ENCODE measurements around the gene MXRA5. TPM values are rescaled to one million over a fixed set of nuclear protein-coding genes. Genes with fewer than 3 reads are reported as not detected.
"Not testable (repeated sequence)": the region's sequence is repeated elsewhere in the genome, so short reads cannot be mapped to it uniquely, and the experiment has no call there.

MXRA5 gene
- total and polyA plus RNA-seq, 2 donors from 2014 or later, result 4.4 to 12.2 TPM

- no peaks in the 10 kb centered on the region for H3K9me3 ChIP-seq (ENCODE audit: control insufficient read depth in 2 of 3, insufficient read depth in 1 of 3, low read length in 3 of 3)
- intact Hi-C loops (cut with DNase I), result no loop called here
- H3K27ac ChIP-seq (ENCODE audit: low read depth in 2 of 2, low read length in 2 of 2), result no peak overlapping the region
- no peaks in the 10 kb centered on the region for H3K4me1 ChIP-seq (ENCODE audit: control insufficient read depth in 2 of 3, insufficient read depth in 2 of 3, low read depth in 1 of 3, low read length in 3 of 3)
- TF ChIP-seq CTCF (IDR thresholded peaks at IDR 0.05; ENCODE audit: borderline replicate concordance, extremely low read depth, insufficient read depth), result no peak
- no peak for FAIRE-seq
- no peak for DNase-seq
- no peaks in the 10 kb centered on the region for H3K27me3 ChIP-seq (ENCODE audit: control insufficient read depth, insufficient read depth, low read length)
- no peak overlapping the region for H3K9ac ChIP-seq (ENCODE audit: low read length in 3 of 3)
- H3K4me3 ChIP-seq (ENCODE audit: low read length in 3 of 3), result no peak overlapping the region
- H3K36me3 ChIP-seq (ENCODE audit: control insufficient read depth in 2 of 3, insufficient read depth in 3 of 3, low read length in 3 of 3), result no peaks in the 10 kb centered on the region
Observed at GRCh38 chrX:3293251-3293650, 53.2 kb downstream of the MXRA5 start.

GRCh38 chrX:3290561-3290960 lies 55.9 kb downstream of the MXRA5 start:
- intact Hi-C loops (cut with DNase I), result no loop called here
- H3K27me3 ChIP-seq (ENCODE audit: control insufficient read depth, insufficient read depth, low read length), result no peaks in the 10 kb centered on the region
- H3K9me3 ChIP-seq (ENCODE audit: control insufficient read depth in 2 of 3, insufficient read depth in 1 of 3, low read length in 3 of 3), result no peaks in the 10 kb centered on the region
- H3K4me1 ChIP-seq (ENCODE audit: control insufficient read depth in 2 of 3, insufficient read depth in 2 of 3, low read depth in 1 of 3, low read length in 3 of 3), result no peaks in the 10 kb centered on the region
- no peak overlapping the region for H3K9ac ChIP-seq (ENCODE audit: low read length in 3 of 3)
- no peak overlapping the region for H3K4me3 ChIP-seq (ENCODE audit: low read length in 3 of 3)
- DNase-seq (no peak), FAIRE-seq (no peak)
- H3K27ac ChIP-seq (ENCODE audit: low read depth in 2 of 2, low read length in 2 of 2), result no peak overlapping the region
- no peak for TF ChIP-seq CTCF (IDR thresholded peaks at IDR 0.05; ENCODE audit: borderline replicate concordance, extremely low read depth, insufficient read depth)
- no peaks in the 10 kb centered on the region for H3K36me3 ChIP-seq (ENCODE audit: control insufficient read depth in 2 of 3, insufficient read depth in 3 of 3, low read length in 3 of 3)

GRCh38 chrX:3286196-3286945 lies 60.1 kb downstream of the MXRA5 start:
- no peak overlapping the region for H3K27ac ChIP-seq (ENCODE audit: low read depth in 2 of 2, low read length in 2 of 2)
- FAIRE-seq, result no peak
- H3K9ac ChIP-seq (ENCODE audit: low read length in 3 of 3), result no peak overlapping the region
- no peaks in the 10 kb centered on the region for H3K9me3 ChIP-seq (ENCODE audit: control insufficient read depth in 2 of 3, insufficient read depth in 1 of 3, low read length in 3 of 3)
- no peaks in the 10 kb centered on the region for H3K36me3 ChIP-seq (ENCODE audit: control insufficient read depth in 2 of 3, insufficient read depth in 3 of 3, low read length in 3 of 3)
- intact Hi-C loops (cut with DNase I), result no loop called here
- no peak overlapping the region for H3K4me3 ChIP-seq (ENCODE audit: low read length in 3 of 3)
- DNase-seq, result no peak
- H3K27me3 ChIP-seq (ENCODE audit: control insufficient read depth, insufficient read depth, low read length), result no peaks in the 10 kb centered on the region
- no peaks in the 10 kb centered on the region for H3K4me1 ChIP-seq (ENCODE audit: control insufficient read depth in 2 of 3, insufficient read depth in 2 of 3, low read depth in 1 of 3, low read length in 3 of 3)
- TF ChIP-seq CTCF (IDR thresholded peaks at IDR 0.05; ENCODE audit: borderline replicate concordance, extremely low read depth, insufficient read depth), result no peak

- no peak overlapping the region for H3K4me3 ChIP-seq (ENCODE audit: low read length in 3 of 3)
- no peak overlapping the region for H3K9ac ChIP-seq (ENCODE audit: low read length in 3 of 3)
- H3K36me3 ChIP-seq (ENCODE audit: control insufficient read depth in 2 of 3, insufficient read depth in 3 of 3, low read length in 3 of 3), result no peaks in the 10 kb centered on the region
- no peaks in the 10 kb centered on the region for H3K9me3 ChIP-seq (ENCODE audit: control insufficient read depth in 2 of 3, insufficient read depth in 1 of 3, low read length in 3 of 3)
- H3K27ac ChIP-seq (ENCODE audit: low read depth in 2 of 2, low read length in 2 of 2), result no peak overlapping the region
- intact Hi-C loops (cut with DNase I), result no loop called here
- no peak for TF ChIP-seq CTCF (IDR thresholded peaks at IDR 0.05; ENCODE audit: borderline replicate concordance, extremely low read depth, insufficient read depth)
- H3K4me1 ChIP-seq (ENCODE audit: control insufficient read depth in 2 of 3, insufficient read depth in 2 of 3, low read depth in 1 of 3, low read length in 3 of 3), result no peaks in the 10 kb centered on the region
- FAIRE-seq (no peak), DNase-seq (no peak)
- H3K27me3 ChIP-seq (ENCODE audit: control insufficient read depth, insufficient read depth, low read length), result no peaks in the 10 kb centered on the region
Observed at GRCh38 chrX:3280706-3281105, 65.7 kb downstream of the MXRA5 start.

- H3K36me3 ChIP-seq (ENCODE audit: control insufficient read depth in 2 of 3, insufficient read depth in 3 of 3, low read length in 3 of 3); H3K4me3 ChIP-seq (ENCODE audit: low read length in 3 of 3); DNase-seq; intact Hi-C loops (cut with DNase I); H3K27me3 ChIP-seq (ENCODE audit: control insufficient read depth, insufficient read depth, low read length); H3K27ac ChIP-seq (ENCODE audit: low read depth in 2 of 2, low read length in 2 of 2); H3K4me1 ChIP-seq (ENCODE audit: control insufficient read depth in 2 of 3, insufficient read depth in 2 of 3, low read depth in 1 of 3, low read length in 3 of 3); FAIRE-seq; H3K9ac ChIP-seq (ENCODE audit: low read length in 3 of 3); H3K9me3 ChIP-seq (ENCODE audit: control insufficient read depth in 2 of 3, insufficient read depth in 1 of 3, low read length in 3 of 3): not testable (repeated sequence)
Observed at GRCh38 chrX:3273668-3274067, 72.8 kb downstream of the MXRA5 start.
